ENCODE measurements around the gene DIO3. TPM values are rescaled to one million over a fixed set of nuclear protein-coding genes. Genes with fewer than 3 reads are reported as not detected.

Gene DIO3
- total and polyA plus RNA-seq, 2 of the 13 experiments (the other 11 are each of a cell fraction or from before 2014, with no cell fraction given): not detected

DNA sequence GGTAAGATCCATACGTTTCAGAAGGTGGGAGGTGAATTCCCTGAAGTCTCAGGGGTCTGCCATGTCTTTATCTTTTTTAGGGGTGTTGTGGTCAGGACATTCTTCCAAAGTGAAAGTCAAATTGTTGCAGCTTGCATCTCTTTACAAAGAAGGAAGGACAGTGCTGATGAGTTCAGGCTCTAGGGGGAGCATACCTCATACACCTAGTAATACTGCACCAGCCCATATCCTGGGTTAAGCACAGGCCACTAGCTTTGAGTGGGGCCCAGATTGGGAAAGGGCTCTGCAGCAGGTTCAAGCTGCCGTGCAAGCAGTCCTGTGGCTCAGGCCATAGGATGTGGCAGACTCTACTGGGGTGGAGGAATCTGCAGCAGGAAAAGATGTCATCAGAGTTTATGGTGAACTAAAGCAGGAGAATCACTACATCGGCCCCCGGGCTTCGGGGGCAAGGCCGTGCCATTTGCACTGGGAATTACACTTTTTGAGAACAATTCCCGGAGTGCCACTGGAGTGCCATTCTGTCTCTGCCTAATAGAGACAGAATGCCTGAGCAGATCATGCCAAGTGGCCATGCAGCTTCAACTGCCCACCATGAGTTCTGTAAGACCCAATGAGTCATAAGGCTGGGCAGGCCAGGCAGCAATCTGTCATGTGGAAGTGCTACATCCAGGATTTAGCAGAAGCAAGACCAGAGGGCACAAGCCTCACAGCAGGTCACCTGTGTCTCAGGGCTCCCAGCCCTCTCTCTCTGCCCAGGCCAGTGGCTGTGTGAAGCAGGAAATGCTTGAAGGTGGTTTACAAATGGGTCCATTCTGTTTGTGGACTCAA, 32.3 kb downstream of the DIO3 start:
- ChIA-PET CTCF (ENCODE audit: low intra/inter-chr PET ratio, low total read pairs) (no interaction called here), POLR2A (no interaction called here)
- Histone ChIP-seq H3K9me3 (ENCODE audit: low read length) (no peaks in the 10 kb centered on the region), H3K4me2 (ENCODE audit: low read depth, low read length) (no peak overlapping the region), H3K36me3 (replicated peaks in 1 of 2; ENCODE audit: control insufficient read depth in 1 of 2, insufficient read depth in 2 of 2, low read length in 2 of 2) (no peaks in the 10 kb centered on the region), H3K9ac (ENCODE audit: insufficient read depth, low read depth, low read length) (no peak overlapping the region), H3K4me1 (ENCODE audit: insufficient read depth, low read length) (peaks cover 12% of the 10 kb centered on the region), H3K4me3 (replicated peaks in 1 of 3; ENCODE audit: insufficient read depth in 1 of 3, low read depth in 2 of 3, low read length in 3 of 3) (no peak overlapping the region), H2AFZ (ENCODE audit: low read length) (no peak overlapping the region), H3K27me3 (ENCODE audit: control insufficient read depth in 1 of 2, insufficient read depth in 2 of 2, low read length in 2 of 2) (peaks cover 2 to 15% of the 10 kb centered on the region in 2 experiments; a peak in 4 of 5 replicates), H3K79me2 (ENCODE audit: insufficient read depth, low read length) (no peaks in the 10 kb centered on the region), H3K27ac (ENCODE audit: extremely low read length, insufficient read depth, low read length) (no peak overlapping the region), H4K20me1 (ENCODE audit: insufficient read depth, low read length) (no peaks in the 10 kb centered on the region)
- no TSS peak for BruUV-seq (replicated peaks)
- 9% methylated on average over 5 of the region's 7 CpGs for WGBS (ENCODE audit: low lambda C conversion rate)
- TF ChIP-seq MXD4 (CRISPR knock-in tag; IDR thresholded peaks at IDR 0.05) (no peak), ZNF274 (CRISPR knock-in tag; IDR thresholded peaks at IDR 0.05) (no peak), ARID2 (CRISPR knock-in tag; IDR thresholded peaks at IDR 0.05; ENCODE audit: borderline replicate concordance) (no peak), ZNF747 (CRISPR knock-in tag; IDR thresholded peaks at IDR 0.05; ENCODE audit: borderline replicate concordance) (no peak), SAFB2 (CRISPR knock-in tag; IDR thresholded peaks at IDR 0.05; ENCODE audit: borderline replicate concordance, low read depth) (no peak)
- TF ChIP-seq, protein P1, sequence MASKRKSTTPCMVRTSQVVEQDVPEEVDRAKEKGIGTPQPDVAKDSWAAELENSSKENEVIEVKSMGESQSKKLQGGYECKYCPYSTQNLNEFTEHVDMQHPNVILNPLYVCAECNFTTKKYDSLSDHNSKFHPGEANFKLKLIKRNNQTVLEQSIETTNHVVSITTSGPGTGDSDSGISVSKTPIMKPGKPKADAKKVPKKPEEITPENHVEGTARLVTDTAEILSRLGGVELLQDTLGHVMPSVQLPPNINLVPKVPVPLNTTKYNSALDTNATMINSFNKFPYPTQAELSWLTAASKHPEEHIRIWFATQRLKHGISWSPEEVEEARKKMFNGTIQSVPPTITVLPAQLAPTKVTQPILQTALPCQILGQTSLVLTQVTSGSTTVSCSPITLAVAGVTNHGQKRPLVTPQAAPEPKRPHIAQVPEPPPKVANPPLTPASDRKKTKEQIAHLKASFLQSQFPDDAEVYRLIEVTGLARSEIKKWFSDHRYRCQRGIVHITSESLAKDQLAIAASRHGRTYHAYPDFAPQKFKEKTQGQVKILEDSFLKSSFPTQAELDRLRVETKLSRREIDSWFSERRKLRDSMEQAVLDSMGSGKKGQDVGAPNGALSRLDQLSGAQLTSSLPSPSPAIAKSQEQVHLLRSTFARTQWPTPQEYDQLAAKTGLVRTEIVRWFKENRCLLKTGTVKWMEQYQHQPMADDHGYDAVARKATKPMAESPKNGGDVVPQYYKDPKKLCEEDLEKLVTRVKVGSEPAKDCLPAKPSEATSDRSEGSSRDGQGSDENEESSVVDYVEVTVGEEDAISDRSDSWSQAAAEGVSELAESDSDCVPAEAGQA (IDR thresholded peaks at IDR 0.05; ENCODE audit: low read depth): no peak
- TF ChIP-seq, protein P1 (CRISPR knock-in tag; IDR thresholded peaks at IDR 0.05; ENCODE audit: borderline replicate concordance): no peak
- DNase-seq (ENCODE audit: low spot score) (no peak), FAIRE-seq (no peak), ATAC-seq (no peak)
- intact Hi-C loops (cut with micrococcal nuclease; ENCODE audit: unreplicated experiment): no loop called here
- in situ Hi-C loops (cut with HindIII; ENCODE audit: extremely low pct_ligation_motif_present, low pct_unique_long_range_greater_than_20kb): no loop called here
